Measurements from ENCODE around the gene TRABD2B. TPM values are rescaled to one million over a fixed set of nuclear protein-coding genes. Genes with fewer than 3 reads are reported as not detected.
A peak's percentile ranks its signal among the peaks of the same experiment; 100 is the strongest.

The TRABD2B gene
- total RNA-seq = 2.4 TPM
- 6.1 TPM for polyA plus RNA-seq

GRCh38 chr1:47997289-47998200 is at the start of gene TRABD2B:
Gene TRABD2B (minus strand): TSS chr1:47997385.
- no peaks in the 10 kb centered on the region for H3K36me3 ChIP-seq (ENCODE audit: insufficient read depth)
- H3K4me3 ChIP-seq (ENCODE audit: low read depth, low read length) = peak within 1 kb of the TSS; percentile 66
- peak; percentile 63 for DNase-seq (ENCODE audit: extremely low spot score)
- peak within 1 kb of the TSS; percentile 86 for H3K27ac ChIP-seq (ENCODE audit: low read depth)
- 4% methylated on average over 69 of the region's 86 CpGs for whole genome bisulfite sequencing
- H3K4me1 ChIP-seq (ENCODE audit: insufficient read depth) = no peaks in the 10 kb centered on the region

DNA sequence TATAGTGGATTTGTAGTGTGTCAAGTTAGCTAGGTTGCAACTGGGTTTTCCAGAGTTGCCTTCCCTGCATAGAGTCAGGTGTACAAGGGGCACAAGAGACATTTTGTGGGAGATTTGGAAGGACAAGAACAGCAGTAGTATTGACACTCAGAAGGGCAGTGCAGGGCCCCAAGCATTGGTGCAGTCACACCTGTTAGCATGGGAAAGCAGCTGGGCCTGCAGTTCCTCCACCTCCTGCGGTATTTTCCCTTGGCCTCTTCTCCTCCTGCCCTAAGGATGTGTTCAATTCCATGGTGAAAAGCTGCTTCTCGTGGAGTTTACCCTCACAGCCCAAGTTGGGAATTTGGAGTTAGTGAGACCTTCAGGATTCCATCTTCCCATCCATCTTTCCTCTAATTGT is 47.1 kb upstream of the TRABD2B start:
- Histone ChIP-seq H3K4me1 (ENCODE audit: insufficient read depth) (no peaks in the 10 kb centered on the region), H3K4me3 (ENCODE audit: low read depth, low read length) (no peak overlapping the region), H3K27ac (ENCODE audit: low read depth) (no peak overlapping the region), H3K36me3 (ENCODE audit: insufficient read depth) (no peaks in the 10 kb centered on the region)
- DNase-seq (ENCODE audit: extremely low spot score) = no peak
- WGBS = 94% methylated on average over 2 of the region's 2 CpGs

DNA sequence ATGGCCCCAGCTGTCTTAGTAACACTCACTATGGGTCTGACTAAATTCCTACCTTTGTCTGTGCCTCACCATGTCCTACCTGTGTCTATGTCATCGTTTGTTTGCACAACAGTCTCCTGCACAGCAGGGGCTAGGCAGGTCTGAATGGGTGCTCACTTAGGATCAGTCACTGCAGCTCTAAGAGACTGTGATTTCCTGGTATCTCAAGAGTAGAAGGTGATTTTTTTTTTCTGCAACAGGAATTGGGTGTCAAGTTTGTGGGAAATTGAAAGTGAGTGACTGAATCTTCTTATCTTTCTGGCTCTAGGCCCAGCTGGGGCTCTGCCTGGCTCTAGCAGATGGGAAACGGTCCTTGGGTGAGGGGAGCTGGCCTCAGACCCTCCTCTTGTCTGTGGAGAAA is 46.4 kb upstream of the TRABD2B start:
- DNase-seq (ENCODE audit: extremely low spot score) = no peak
- WGBS = 74% methylated on average over 2 of the region's 2 CpGs
- H3K4me3 ChIP-seq (ENCODE audit: low read depth, low read length) = no peak overlapping the region
- H3K27ac ChIP-seq (ENCODE audit: low read depth) = no peak overlapping the region
- no peaks in the 10 kb centered on the region for H3K36me3 ChIP-seq (ENCODE audit: insufficient read depth)
- no peaks in the 10 kb centered on the region for H3K4me1 ChIP-seq (ENCODE audit: insufficient read depth)

DNA sequence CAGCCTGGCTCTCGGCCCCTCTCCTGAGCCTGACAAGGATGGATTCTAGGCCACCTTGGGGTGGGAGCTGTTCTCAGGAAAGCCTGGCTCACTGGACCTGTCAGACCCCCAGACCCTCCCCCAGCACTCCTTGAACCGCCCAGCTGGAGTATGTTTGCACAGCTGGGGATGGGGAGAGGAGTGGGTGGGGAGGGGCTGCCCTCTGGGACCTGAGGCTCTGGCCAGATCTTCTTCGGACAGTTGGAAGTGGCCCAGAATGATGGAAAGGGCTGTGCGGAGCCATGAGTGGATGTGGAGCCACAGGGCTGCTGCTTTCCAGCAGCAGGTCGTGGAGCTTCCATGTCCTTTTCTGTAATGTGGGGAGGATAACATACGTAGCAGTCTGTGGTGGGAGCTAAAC is 43.0 kb upstream of the TRABD2B start:
- no peak overlapping the region for H3K4me3 ChIP-seq (ENCODE audit: low read depth, low read length)
- no peak for DNase-seq (ENCODE audit: extremely low spot score)
- no peaks in the 10 kb centered on the region for H3K36me3 ChIP-seq (ENCODE audit: insufficient read depth)
- H3K27ac ChIP-seq (ENCODE audit: low read depth) = no peak overlapping the region
- H3K4me1 ChIP-seq (ENCODE audit: insufficient read depth) = no peaks in the 10 kb centered on the region
- WGBS = 52% methylated on average over 6 of the region's 6 CpGs

- no peak overlapping the region for H3K27ac ChIP-seq (ENCODE audit: low read depth)
- no peaks in the 10 kb centered on the region for H3K36me3 ChIP-seq (ENCODE audit: insufficient read depth)
- no peak overlapping the region for H3K4me3 ChIP-seq (ENCODE audit: low read depth, low read length)
- no peaks in the 10 kb centered on the region for H3K4me1 ChIP-seq (ENCODE audit: insufficient read depth)
- no peak for DNase-seq (ENCODE audit: extremely low spot score)
- 45% methylated on average over 12 of the region's 12 CpGs for WGBS
These were observed 42.2 kb upstream of the TRABD2B start for GRCh38 chr1:48039088-48040054.

GRCh38 chr1:48038270-48038767 is 41.1 kb upstream of the TRABD2B start:
- 82% methylated on average over 2 of the region's 2 CpGs for WGBS
- Histone ChIP-seq H3K27ac (ENCODE audit: low read depth) (no peak overlapping the region), H3K36me3 (ENCODE audit: insufficient read depth) (no peaks in the 10 kb centered on the region), H3K4me3 (ENCODE audit: low read depth, low read length) (no peak overlapping the region), H3K4me1 (ENCODE audit: insufficient read depth) (no peaks in the 10 kb centered on the region)
- DNase-seq (ENCODE audit: extremely low spot score) = no peak

DNA sequence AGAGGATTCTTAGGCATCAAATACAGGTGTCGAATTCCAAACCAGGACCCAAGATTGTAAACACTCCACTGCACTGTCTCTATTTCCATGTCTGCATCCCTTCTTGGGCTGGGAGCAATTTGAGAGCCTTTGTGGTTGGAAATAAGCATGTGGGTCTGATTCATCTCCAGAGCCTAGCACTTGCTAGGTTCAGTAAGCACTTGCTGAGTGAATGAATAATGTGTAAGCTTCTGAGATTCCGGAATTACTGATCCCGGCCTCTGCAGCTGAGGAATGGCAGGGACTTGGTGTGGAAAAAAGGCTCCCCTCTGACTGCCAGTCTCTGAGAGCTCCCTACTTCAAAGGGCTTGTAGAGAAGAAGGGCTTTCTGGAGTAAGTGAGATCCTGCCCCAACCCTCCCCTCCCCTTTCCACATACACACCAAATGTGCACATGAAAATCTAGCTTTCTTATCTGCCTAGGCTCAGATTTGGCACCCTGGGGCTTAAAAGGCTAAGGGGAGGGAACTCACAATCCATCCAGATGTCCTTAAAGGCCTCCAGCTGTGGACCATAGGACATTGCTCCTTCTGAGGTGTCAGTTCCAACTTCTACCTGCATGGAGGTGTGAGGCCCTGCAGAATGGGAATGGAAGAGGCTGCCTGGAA is 39.6 kb upstream of the TRABD2B start:
- WGBS = 73% methylated on average over 3 of the region's 3 CpGs
- no peak for DNase-seq (ENCODE audit: extremely low spot score)

GRCh38 chr1:48035371-48036141 is 38.4 kb upstream of the TRABD2B start:
- Histone ChIP-seq H3K27ac (ENCODE audit: low read depth) (no peak overlapping the region), H3K36me3 (ENCODE audit: insufficient read depth) (no peaks in the 10 kb centered on the region), H3K4me1 (ENCODE audit: insufficient read depth) (no peaks in the 10 kb centered on the region), H3K4me3 (ENCODE audit: low read depth, low read length) (no peak overlapping the region)
- no peak for DNase-seq (ENCODE audit: extremely low spot score)

More for the DNA sequence above, 39.6 kb upstream of the TRABD2B start:
- H3K27ac ChIP-seq (ENCODE audit: low read depth) = no peak overlapping the region
- no peaks in the 10 kb centered on the region for H3K4me1 ChIP-seq (ENCODE audit: insufficient read depth)
- H3K4me3 ChIP-seq (ENCODE audit: low read depth, low read length) = no peak overlapping the region
- H3K36me3 ChIP-seq (ENCODE audit: insufficient read depth) = no peaks in the 10 kb centered on the region

DNA sequence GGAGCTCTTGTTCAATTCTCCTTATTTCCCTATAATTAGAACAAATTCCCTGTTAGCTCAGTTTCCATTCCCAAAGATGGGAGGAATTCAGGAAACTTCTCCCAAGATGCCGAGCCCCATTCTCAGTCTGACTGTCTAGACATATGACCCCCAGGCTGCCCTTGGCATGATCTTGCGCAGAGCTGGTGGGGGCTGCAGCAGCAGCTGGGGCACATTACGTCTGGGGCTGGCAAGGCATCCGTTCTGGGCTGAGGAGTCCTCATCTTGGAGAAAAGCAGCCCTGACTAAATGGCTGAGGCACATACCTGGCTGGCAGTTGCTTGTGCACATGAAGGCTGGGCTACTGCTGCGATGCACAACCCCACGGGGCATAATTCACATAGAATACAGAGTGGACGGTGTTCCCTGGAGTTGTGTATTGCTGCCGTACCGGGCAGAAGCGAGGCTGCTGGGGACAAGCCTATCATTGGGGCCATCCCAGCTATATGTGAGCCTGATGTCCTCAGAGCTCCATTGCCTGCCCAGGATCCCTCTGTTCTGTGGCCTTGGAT is 36.4 kb upstream of the TRABD2B start:
- H3K4me1 ChIP-seq (ENCODE audit: insufficient read depth) = no peaks in the 10 kb centered on the region
- DNase-seq (ENCODE audit: extremely low spot score) = no peak
- H3K4me3 ChIP-seq (ENCODE audit: low read depth, low read length) = no peak overlapping the region
- no peaks in the 10 kb centered on the region for H3K36me3 ChIP-seq (ENCODE audit: insufficient read depth)
- no peak overlapping the region for H3K27ac ChIP-seq (ENCODE audit: low read depth)
- WGBS = 91% methylated on average over 10 of the region's 10 CpGs

DNA sequence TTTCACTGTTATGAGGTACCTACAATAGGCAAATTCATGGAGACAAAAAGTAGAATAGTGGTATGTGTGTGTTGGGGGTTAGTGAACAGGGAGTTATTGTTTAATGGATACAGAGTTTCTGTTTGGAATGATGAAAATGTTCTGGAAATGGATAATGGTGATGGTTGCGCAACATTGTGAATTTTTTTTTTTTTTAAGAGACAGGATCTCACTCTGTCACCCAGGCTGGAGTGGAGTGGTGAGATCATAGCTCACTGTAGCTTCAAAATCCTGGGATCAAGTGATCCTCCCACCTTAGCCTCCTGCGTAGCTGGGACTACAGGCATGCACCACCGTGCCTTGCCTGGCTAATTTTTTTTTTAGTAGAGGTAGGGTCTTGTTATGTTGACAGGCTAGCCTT is 34.5 kb upstream of the TRABD2B start:
- no peak overlapping the region for H3K27ac ChIP-seq (ENCODE audit: low read depth)
- no peaks in the 10 kb centered on the region for H3K36me3 ChIP-seq (ENCODE audit: insufficient read depth)
- no peak overlapping the region for H3K4me3 ChIP-seq (ENCODE audit: low read depth, low read length)
- H3K4me1 ChIP-seq (ENCODE audit: insufficient read depth) = no peaks in the 10 kb centered on the region
- no peak for DNase-seq (ENCODE audit: extremely low spot score)
- 81% methylated on average over 3 of the region's 3 CpGs for WGBS

DNA sequence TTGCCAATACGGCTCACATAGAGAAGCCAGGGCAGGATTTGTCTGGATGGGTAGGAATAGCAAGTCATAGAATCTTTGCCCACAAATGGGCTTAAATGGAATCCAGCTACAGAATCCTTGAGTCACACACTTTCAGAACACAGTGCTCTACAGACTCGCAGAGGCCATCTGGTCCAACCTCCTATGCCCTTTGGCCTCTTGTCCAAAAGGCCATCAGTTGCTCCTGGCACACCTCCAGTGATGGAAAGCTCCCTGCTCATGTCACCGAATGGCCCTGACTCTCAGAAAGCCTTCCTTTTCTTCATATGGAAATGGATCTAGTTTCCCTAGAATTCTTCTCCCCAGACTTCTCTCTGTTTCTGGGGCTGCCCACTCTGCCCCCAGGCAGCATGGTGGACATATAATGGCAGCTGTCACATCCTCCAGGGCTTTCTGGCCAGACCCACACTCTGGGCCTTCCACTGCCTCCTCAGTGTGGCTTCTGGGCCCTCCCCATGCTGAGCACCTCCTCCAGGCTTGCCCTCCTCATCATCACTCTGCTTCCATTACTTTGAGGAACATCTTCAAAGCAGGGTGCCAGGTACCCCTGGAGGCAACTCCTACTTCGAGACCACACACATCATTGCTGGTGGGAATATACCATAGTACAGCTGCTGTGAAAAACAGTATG is 33.6 kb upstream of the TRABD2B start:
- DNase-seq (ENCODE audit: extremely low spot score) = no peak
- H3K27ac ChIP-seq (ENCODE audit: low read depth) = no peak overlapping the region
- 90% methylated on average over 4 of the region's 4 CpGs for WGBS
- H3K4me1 ChIP-seq (ENCODE audit: insufficient read depth) = no peaks in the 10 kb centered on the region
- H3K36me3 ChIP-seq (ENCODE audit: insufficient read depth) = no peaks in the 10 kb centered on the region
- no peak overlapping the region for H3K4me3 ChIP-seq (ENCODE audit: low read depth, low read length)

DNA sequence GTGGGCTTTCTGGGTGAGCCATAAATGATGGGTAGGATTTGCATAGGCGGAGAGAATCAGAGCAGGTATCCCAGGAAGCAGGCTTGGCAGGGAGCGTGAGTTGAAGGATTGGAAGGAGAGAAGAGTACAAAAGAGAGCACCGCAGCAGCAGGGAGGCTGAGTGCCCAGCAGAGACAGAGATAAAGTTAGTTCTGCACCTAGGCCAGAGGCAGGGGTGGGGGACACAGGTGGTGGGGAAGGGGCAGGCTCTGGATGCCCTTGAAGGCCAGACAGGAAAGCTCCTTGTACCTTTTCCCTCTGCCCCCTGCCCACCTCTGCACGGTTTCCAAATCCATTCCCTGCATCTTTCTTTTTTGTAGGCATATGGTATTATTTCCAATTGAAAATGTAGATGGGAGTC is 33.0 kb upstream of the TRABD2B start:
- H3K36me3 ChIP-seq (ENCODE audit: insufficient read depth) = no peaks in the 10 kb centered on the region
- DNase-seq (ENCODE audit: extremely low spot score) = no peak
- no peaks in the 10 kb centered on the region for H3K4me1 ChIP-seq (ENCODE audit: insufficient read depth)
- 95% methylated on average over 4 of the region's 4 CpGs for WGBS
- H3K4me3 ChIP-seq (ENCODE audit: low read depth, low read length) = no peak overlapping the region
- no peak overlapping the region for H3K27ac ChIP-seq (ENCODE audit: low read depth)

Data from urinary bladder (tissue), 4 donors.